ENCODE data around the gene SENP3.
A peak's percentile ranks its signal among the peaks of the same experiment; 100 is the strongest.

The SENP3 gene

DNA sequence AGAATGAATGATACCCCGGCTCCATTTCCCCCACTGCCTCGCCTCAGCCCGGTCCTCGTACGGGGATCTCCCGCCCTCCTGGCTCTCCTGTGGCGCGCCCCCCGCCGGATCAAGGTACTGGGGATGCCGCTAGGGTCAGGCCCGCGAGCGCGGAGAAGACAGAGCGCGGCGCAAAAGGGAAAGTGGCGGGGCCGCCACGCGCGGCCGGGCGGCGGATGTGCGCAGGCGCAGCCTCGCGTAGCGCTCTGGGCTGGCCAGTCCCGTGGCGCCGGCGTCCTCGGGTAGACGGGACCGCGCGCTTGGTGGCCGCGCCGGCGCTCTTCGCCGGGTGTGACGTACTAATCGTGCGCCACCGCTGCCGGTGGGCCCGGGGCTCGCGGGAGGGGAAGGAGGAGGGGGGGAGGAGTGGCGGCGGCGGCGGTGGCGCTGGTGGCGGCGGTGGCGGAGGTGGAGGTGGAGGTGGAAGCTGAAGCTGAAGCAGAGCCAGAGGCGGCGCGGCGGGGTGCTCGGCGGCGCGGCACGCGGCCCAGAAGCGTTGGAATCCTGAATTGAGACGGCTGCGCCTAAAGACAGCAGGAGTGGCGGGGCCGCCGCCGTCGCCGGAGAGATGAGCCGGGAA is at the start of gene SENP3:
TSS of gene SENP3 (plus strand) at position 331 of the 619 bp plus-strand sequence. CDS start 1,158 bp downstream, outside the sequence.
- peak; percentile 70 to 91 (median 86) for DNase-seq (ENCODE audit: low read depth in 4 of 4, low spot score in 1 of 4)

DNA sequence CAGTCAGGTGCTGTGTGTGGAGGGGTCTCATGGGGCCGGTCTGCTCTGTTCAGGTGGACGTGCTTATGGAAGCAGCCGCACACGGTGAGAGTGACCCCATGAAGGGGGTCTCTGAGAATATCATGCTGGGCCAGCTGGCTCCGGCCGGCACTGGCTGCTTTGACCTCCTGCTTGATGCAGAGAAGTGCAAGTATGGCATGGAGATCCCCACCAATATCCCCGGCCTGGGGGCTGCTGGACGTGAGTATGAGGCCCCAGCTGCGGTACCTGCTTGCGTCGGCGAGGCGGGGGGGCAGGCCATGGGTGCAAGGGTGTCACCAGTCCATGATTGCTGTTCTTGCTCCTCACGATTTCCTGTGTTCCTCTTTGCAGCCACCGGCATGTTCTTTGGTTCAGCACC is 49.6 kb upstream of the SENP3 start:
- DNase-seq (ENCODE audit: low read depth in 4 of 4, low spot score in 1 of 4), result no peak

- DNase-seq (ENCODE audit: low read depth in 4 of 4, low spot score in 1 of 4), result no peak
Measured at GRCh38 chr17:7512824-7513540, 48.7 kb upstream of the SENP3 start.

GRCh38 chr17:7513850-7514419 is 47.8 kb upstream of the SENP3 start:
- no peak for DNase-seq (ENCODE audit: low read depth in 4 of 4, low spot score in 1 of 4)

DNA sequence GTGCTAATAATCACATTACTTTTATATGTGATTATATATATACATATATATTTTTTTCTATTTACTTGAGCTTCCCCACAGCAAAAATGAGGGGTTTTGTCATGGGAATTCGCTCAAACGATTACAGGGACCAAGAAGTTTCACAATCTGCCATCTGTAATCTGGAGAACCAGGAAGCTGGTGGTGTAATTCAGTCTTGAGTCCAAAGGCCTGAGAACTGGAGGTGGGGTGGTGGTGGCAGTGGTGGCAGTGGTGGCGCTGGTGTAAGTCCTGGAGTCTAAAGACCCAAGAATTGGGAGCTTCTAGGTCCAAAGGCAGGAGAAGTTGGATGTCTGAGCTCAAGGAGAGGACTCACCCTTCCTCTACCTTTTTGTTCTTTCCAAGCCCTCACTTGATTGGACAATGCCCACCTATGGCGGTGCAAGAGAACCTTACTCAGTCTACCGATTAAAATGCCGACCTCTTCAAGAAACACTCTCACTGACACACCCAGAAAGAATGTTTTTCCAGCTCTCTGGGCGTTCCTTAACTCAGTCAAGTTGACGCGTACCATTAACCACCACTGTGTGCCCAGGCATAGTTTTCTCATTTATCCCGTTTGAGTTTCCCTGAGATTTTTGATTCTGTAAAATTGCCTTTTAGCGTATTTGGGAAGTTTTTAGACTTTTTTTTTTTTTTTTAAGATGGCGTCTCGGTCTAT is 45.7 kb upstream of the SENP3 start:
- DNase-seq (ENCODE audit: low read depth in 4 of 4, low spot score in 1 of 4), result no peak

DNA sequence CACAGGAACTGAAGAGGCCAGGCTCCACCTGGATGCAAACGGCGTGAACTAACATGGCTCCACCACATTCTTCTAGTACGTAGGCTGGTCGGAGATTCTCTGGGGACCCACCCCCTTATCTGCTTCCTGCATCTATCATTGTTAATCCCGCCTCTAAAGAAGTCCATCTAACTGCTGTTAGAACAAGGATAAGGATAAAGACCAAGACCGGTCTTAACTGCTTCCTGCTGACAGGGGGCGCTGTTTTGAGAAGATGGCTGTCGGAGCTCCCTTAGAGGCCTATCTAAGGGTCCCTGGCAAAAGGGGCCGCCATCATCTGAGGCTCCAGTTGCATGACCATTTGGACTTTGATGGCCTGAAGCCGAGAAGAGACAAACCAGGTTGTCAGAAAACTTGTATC is 38.7 kb upstream of the SENP3 start:
- DNase-seq (ENCODE audit: low read depth in 4 of 4, low spot score in 1 of 4), result peak in 3 of 4 experiments; percentile 20 to 40 (median 33)

DNA sequence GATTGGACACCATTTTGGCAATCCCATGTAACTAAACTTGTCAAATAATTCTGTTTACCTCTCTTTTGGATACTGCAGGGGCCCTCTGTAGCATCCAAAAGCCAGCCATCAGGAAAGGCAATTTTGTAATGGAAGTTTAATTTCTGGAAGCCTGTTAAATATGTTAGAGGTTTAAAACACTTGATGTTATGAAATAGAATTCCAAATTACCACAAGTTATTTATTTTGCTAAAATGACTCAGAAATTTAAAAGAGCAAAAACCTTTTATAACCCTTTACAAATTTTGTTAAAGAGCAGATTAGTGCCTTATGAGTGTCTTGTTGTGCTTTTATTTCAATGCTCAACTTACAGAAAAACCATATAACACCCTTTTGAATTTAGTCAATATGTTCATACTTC is 32.9 kb upstream of the SENP3 start:
- DNase-seq (ENCODE audit: low read depth in 4 of 4, low spot score in 1 of 4), result no peak

- no peak for DNase-seq (ENCODE audit: low read depth in 4 of 4, low spot score in 1 of 4)
Measured at GRCh38 chr17:7530023-7530900, 31.5 kb upstream of the SENP3 start.

DNA sequence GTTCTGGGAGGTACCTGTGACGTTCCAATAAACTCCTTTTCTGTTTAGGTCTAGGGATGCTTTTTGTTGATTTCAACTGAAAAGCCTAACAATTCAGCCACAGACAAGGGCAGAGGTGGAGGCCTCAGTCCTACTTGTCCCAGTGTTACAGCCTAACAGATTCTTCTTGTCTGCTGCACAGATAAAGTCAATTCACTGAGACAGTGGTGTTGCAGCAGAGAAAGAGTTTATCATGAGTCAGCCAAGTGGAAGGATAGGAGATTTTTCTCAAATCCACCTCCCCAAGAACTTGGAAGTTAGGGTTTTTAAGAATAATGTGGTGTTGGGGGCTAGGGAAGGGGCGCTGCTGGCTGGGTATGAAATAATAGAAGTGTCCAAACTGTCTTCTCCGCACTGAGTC is 23.7 kb upstream of the SENP3 start:
- no peak for DNase-seq (ENCODE audit: low read depth in 4 of 4, low spot score in 1 of 4)

GRCh38 chr17:7538891-7539545 is 22.7 kb upstream of the SENP3 start:
- DNase-seq (ENCODE audit: low read depth in 4 of 4, low spot score in 1 of 4), result no peak

DNA sequence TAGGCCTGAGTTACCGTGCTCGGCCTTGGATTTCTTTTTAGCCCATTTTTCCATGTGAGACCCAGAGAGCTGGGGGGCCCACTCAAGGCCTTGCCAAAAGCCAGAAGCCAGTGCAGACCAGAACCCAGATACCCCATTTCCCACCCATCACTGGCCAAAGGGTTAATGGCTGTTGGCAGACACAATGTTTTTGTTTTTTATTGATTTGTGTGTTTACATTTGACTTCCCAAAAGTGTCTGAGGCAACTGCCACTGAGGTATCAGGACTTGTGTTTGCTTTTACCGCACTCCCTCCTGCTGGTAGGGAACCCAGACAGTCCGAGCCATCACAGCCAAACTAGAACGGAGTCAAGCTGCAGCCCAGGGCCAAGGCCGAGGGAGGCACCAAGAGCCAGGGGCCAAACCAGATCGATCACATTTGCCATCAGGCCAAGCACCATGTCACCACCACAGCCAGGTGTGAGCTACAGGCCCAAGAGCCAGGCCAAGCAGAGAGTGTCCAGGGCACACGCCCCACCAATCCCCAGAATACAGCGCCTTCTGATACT is 20.6 kb upstream of the SENP3 start:
- no peak for DNase-seq (ENCODE audit: low read depth in 4 of 4, low spot score in 1 of 4)

- DNase-seq (ENCODE audit: low read depth in 4 of 4, low spot score in 1 of 4), result no peak
Measured at GRCh38 chr17:7544911-7545310, 16.8 kb upstream of the SENP3 start.

- DNase-seq (ENCODE audit: low read depth in 4 of 4, low spot score in 1 of 4), result peak in 2 of 4 experiments; percentile 28 to 38
Measured at GRCh38 chr17:7548585-7549400, 12.9 kb upstream of the SENP3 start, which contains the start of gene TNFSF12. Gene TNFSF12 (plus strand): TSS chr17:7549058. CDS start chr17:7549154, 96 bp downstream.

GRCh38 chr17:7549401-7550055 is 12.2 kb upstream of the SENP3 start:
- peak in 1 of 4 experiments; percentile 22 for DNase-seq (ENCODE audit: low read depth in 4 of 4, low spot score in 1 of 4)

DNA sequence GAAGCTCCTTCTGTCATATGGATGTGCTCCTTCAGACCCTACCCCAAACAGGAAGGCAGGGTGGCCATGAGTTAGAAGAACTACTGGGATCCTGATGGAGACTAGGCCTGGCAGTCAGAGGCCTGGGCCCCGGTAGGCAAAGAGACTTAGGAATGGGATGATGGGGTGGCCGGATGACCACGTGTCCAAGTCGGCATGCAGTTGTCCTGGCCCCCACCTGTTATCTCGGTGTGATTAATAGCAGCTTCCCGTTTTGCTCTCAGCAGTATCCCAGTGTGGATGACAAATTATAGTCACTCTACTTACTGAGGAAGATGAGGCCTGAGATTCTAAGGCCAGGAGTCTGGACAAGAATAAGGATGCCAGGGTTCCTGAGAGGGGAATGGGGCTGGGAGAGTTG is 11.4 kb upstream of the SENP3 start:
- DNase-seq (ENCODE audit: low read depth in 4 of 4, low spot score in 1 of 4), result no peak

DNA sequence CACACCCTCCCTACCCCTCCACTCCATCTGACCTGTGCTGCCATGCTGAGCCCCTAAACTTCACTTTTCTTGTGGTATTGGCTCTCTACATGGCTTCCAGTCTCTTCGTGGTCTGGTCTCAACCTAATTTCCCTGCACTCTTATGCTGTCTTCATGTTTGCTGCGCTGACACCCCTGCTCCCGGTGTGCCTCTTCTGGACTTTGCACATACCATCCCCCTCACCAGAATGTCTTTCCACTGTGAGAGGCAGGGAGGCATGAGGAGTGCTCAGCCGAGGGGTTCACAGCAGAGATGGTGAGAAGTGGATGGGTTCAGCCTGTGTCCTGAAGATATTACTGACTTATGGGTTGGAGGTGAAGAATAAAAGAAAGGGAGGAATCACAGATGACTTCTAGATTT is 10.3 kb upstream of the SENP3 start:
- no peak for DNase-seq (ENCODE audit: low read depth in 4 of 4, low spot score in 1 of 4)

GRCh38 chr17:7552621-7553051 is 9.1 kb upstream of the SENP3 start:
- no peak for DNase-seq (ENCODE audit: low read depth in 4 of 4, low spot score in 1 of 4)

- no peak for DNase-seq (ENCODE audit: low read depth in 4 of 4, low spot score in 1 of 4)
Measured at GRCh38 chr17:7553356-7553755, 8.4 kb upstream of the SENP3 start.
